IPS-NIHi7 (cell line): ENCODE data around the gene TMEM14B.
"Not testable (repeated sequence)": the region's sequence is repeated elsewhere in the genome, so short reads cannot be mapped to it uniquely, and the experiment has no call there.

ENCODE experiments used
- DNase-seq: peaks from one replicate; pipeline ENCODE4 v3.0.0; 2012; ENCODE audit warnings: mixed read lengths; ENCODE audit errors: extremely low spot score

TMEM14B gene

GRCh38 chr6:10747251-10747972, at the start of gene TMEM14B:
Gene TMEM14B, plus strand, starts transcription at chr6:10747805. Its CDS starts 1,441 bp downstream, at chr6:10749246.
- peak; percentile 100 for DNase-seq

DNA sequence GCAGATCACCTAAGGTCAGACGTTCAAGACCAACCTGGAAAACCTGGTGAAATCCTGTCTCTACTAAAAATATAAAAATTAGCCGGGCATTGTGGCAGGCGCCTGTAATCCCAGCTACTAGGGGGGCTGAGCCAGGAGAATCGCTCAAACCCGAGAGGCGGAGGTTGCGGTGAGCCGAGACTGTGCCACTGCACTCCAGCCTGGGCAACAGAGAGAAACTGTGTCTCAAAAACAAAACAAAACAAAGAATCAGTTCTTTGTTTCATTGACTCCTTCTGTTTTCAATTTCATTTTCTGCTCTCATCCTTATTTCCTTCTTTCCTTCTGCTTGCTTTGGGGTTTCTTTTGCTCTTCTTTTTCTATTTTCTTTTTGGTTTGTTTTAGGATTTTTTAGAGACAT, 33.6 kb upstream of the TMEM14B start:
- no peak for DNase-seq

DNA sequence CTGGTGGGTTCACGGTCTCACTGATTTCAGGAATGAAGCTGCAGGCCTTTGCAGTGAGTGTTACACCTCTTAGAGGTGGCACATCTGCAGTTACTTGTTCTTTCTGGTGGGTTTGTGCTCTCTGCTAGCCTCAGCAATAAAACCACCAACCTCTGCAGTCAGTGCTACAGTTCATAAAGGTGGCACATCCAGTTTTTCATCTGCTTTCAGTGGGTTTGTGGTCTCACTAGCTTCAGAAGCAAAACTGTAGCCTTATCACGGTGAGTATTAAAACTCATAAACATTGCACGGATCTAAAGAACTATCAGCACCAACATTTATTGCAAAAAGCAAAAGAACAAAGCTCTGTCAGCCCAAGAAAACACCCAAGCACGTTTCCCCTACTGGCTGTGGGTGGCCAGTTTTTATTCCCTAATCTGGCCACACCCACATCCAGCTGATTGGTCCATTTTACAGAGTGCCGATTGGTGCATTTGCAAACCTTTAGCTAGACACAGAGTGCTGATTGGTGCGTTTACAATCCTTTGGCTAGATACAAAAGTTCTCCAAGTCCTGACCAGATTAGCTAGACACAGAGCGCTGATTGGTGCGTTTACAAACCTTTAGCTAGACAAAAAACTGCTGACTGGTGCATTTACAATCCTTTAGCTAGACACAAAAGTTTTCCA, 28.2 kb upstream of the TMEM14B start:
- DNase-seq = no peak

DNA sequence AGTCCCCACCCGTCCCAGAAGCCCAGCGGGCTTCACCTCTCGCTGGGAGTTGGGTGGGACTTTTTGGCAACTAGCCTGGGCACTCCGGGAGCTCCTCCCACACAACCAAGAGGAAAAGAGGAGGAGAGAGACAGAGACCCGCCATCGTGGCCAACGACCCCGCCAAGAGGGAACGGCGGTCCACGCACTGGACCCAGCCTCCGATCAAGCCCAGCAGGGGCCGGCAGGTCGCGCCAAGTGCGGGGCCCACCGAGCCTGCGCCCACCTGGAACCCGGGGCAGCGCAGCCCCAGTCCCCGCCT, 27.7 kb upstream of the TMEM14B start:
- no peak for DNase-seq

GRCh38 chr6:10720265-10720959, 27.2 kb upstream of the TMEM14B start:
- no peak for DNase-seq

- not testable (repeated sequence) for DNase-seq
These were observed 26.4 kb upstream of the TMEM14B start for GRCh38 chr6:10720960-10721849.

DNA sequence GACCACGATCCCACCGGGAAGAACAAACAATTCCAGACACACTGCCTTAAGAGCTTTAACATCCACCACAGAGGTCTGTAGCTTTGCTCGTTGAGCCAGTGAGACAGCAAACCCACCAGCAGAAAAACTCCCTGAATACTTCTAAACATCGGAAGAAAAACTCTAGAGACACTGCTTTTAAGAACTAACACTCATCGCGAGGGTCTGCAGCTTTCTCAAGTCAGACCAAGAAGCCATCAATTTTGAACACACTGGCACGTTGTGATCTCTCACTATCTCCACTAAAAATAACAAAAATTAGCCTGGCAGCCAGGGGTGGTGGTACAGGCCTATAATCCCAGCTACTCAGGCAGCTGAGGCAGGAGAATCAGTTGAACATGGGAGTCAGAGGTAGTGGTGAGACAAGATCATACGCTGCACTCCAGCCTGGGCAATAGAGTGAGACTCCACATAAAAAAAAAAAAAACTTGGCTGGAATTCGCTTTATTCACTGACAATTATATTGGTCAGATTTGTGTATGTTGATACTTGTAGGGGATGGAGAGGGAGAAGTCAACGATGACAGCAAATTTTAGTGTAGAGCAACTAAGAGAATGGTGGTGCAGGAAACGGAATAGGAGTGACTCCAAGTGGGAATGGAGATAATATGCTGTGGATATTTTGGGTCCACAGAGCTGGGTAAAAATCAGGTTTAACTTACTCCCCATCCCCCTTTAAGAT, 25.6 kb upstream of the TMEM14B start:
- DNase-seq = no peak

DNA sequence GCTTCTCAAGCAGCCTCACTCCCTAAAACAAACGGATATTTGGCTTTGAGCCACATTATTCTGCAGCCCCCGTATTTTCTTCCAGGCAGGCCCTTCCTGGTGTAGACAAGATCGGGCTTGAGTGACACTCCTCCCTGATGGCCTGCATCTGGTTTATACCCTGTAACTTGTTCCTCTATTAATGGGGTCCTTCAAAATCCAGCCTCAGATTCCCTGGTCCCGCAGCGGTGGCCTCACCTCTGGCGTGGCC, 25.1 kb upstream of the TMEM14B start:
- no peak for DNase-seq

DNA sequence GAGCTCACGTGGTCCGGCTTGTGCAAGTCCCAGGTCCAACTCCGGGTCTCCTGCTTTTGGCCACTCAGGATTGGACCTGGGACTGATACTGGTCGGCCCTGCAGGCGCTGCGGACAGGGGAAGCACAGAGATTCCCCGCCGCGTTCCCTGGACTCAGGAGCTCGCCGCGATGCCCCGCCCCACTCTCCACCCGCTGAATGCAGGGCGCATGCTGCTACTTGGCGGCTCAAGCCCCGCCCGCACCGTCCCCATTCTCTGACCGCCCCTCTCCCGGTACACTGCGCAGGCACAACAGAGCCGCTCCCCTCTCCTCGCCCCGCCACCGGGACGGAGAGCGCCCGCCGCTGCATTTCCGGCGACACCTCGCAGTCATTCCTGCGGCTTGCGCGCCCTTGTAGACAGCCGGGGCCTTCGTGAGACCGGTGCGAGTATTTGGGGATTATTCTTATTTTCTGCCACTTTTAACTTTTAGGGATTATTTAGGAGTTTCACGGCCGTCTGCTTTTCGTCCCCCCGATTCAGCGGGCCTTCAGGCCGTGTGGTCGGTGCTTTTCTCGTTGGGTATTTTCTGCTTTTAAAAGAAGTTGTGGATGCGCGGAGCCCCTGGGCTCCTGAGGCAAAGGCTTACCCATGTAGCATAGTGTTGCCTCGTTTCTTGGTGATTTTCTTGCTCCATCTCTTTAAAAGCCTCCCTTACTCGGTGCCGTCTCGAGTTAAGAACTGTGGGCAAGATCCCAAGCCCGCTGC, 24.6 kb upstream of the TMEM14B start, which contains the start of gene TMEM14C:
Gene TMEM14C (plus strand): TSS at position 251 of the 747 bp plus-strand sequence. CDS start 1,544 bp downstream, outside the sequence.
- peak; percentile 99 for DNase-seq

GRCh38 chr6:10723567-10723881, 24.1 kb upstream of the TMEM14B start:
- no peak for DNase-seq

DNA sequence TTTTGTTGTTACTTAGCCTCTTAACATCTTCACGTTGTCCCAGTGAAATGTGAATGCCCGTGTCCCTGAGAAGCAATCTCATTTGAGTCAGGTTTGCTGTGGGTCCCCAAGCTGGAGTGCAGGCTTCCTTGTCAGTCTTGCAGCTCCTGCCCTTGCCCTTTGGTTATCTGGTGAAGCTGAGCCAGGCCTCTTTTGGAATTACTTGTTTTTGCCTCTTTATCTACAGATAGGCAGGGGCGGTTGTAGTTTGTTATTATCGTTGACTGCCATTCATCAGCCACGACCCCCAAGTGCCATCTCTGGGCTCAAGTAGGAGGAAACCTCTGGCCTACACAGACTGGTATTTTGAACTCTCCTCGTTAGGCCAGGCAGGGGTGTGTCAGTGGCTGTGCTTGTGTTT, 22.6 kb upstream of the TMEM14B start:
- DNase-seq = no peak

DNA sequence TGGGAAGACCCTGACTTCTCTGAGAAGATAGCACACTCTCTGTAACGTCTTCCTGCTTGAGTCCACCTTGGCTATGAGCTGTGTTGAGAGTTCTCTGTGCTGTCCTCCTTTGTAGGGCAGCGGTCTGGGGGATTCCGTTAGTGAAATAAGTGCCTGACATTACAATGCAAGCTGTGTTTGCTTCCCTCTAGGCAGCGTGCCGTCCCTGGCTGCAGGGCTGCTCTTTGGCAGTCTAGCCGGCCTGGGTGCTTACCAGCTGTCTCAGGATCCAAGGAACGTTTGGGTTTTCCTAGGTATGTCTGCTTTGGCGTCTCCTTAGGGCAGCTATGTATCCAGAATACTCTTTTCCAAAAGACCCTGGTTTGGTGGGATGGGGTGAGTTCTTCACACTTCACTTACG, 21.9 kb upstream of the TMEM14B start:
- DNase-seq = no peak

GRCh38 chr6:10730254-10730653, 17.4 kb upstream of the TMEM14B start:
- no peak for DNase-seq

- no peak for DNase-seq
These were observed 14.4 kb upstream of the TMEM14B start for GRCh38 chr6:10733151-10733715.

DNA sequence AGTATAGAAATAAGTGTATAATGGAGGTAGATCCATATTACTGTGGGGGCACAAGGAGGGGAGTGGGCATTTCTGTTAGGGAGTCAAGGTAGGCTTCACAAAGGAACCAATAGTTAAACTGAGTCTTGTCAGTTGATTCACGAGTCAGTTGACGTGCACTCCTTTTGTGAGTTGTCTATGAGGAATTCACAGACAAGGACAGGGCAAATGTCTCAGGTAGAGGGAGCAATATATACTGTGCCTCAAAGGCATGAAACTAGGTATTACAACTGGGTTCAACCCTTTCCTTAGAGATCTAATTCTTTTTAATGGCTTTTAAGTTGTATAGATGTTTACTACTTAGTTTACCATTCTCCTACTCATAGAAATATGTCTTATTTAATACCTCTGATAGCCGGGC, 13.7 kb upstream of the TMEM14B start:
- no peak for DNase-seq

DNA sequence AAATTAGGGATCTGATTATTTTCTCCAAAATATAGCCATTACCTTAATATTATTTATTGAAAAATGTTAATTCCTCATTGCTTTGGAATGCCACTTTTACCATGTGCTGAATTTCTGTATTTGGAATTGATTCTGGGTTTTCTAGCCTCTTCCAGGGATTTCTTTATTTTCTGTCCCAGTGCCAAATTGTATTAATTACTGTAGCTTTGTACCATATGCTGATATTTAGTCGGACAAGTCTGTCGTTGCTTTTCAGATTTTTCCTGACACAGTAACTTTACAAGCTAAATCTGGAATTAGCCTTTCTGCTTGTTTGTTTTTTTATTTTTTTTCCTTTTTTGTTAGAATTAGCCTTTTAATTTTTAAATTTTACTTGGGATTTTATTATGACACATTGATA, 10.9 kb upstream of the TMEM14B start:
- DNase-seq = no peak

GRCh38 chr6:10740061-10740460, 7.5 kb upstream of the TMEM14B start:
- no peak for DNase-seq

GRCh38 chr6:10741643-10742042, 6.0 kb upstream of the TMEM14B start:
- DNase-seq = not testable (repeated sequence)

DNA sequence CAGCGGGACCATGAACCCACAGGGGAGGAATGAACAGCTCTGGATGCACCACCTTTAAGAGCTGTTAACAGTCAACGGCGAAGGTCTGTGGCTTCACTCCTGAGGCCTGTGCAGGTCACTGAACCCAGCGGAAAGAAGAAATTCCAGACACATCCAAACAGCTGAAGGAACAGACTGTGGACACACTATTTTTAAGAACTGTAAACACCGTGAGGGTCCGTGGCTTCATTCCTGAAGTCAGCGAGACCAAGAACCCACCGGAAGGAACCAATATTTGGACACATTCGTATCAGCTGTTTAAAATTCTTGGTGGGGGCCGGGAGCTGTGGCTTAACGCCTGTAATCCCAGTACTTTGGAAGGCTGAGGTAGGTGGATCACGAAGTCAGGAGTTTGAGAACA, 5.4 kb upstream of the TMEM14B start:
- DNase-seq = no peak

GRCh38 chr6:10743515-10743914, 4.1 kb upstream of the TMEM14B start:
- no peak for DNase-seq

DNA sequence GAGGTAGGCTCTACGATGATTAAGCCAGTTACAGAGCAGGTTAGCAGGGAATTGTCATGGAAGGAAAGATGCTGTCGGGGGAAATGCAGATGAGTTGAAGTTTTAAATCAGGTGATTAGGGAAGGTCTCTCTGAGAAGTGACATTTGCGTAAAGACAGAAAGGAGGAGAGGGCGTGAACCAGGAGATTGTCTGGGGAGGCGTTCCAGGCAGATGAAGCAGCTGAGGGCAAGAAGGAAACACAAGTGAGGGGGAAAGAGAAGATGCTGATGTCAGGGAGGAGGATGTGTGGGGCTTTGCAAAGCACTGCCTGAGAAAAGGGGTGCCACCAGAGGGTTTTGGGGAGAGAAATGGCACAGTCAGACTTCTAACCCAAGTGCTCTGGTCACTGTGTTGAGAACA, 2.5 kb upstream of the TMEM14B start:
- DNase-seq = no peak
